T-helper 2 cell (primary cell): ENCODE measurements around the gene MAST2.
"Not testable (repeated sequence)": the region's sequence is repeated elsewhere in the genome, so short reads cannot be mapped to it uniquely, and the experiment has no call there.

Source experiments
- DNase-seq, 5 experiments: peaks; one replicate each; pipeline versions ENCODE4 v3.0.0 to v3.0.0-alpha.2; 2012 to 2022

MAST2 gene

DNA sequence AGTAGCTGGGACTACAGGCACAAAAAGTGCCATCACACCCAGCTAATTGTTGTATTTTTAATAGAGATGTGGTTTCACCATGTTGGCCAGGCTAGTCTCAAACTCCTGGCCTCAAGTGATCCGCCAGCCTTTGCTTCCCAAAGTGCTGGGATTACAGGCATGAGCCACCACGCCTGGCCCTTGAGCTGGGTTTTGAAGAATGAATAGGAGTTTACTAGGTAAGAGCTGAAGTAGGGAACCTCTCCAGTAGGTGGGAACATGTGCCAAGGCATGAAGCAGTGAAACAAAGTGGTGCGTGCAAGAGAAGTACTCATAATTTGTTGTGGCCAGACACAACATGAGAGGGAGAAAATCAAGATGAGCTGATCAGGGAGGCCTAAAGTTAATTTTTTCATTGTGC is 55.8 kb downstream of the MAST2 start:
- no peak for DNase-seq

DNA sequence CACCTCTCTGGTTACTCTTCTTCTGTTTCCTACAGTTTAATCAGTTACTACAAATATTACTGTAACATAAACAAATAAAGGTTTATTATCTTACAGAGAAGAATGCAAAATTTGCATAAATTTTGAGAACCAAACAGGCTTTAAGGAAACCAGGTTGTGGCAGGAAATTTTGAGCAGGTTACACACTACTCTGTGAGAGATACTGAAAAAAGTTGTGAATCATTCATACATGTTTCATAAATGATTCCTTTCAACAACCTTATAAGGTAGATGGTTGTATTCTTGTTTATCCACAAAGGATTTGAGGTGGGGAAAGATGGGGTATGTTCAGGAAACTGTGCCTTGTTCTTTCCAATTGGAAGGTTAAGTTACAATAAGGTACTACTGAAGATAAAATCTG is 58.6 kb downstream of the MAST2 start:
- no peak for DNase-seq

DNA sequence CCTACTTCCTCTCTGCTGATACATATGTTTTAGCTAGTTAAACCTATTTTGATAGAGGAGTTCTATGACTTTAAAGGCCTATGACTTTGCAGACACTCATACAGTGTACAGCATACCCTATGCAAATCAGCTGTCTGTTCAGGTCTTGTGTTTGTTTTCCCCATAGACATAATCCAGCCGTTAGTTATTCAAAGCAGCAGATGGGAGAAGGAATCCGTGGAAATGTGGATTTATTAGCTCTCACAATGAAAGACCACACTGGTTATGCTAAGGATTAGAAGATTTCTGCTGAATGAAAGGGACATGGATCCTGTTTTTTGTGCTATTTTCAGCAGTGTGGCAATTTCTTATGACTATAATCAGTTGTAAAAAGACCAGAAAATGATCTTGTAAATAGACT is 59.8 kb downstream of the MAST2 start:
- no peak for DNase-seq

DNA sequence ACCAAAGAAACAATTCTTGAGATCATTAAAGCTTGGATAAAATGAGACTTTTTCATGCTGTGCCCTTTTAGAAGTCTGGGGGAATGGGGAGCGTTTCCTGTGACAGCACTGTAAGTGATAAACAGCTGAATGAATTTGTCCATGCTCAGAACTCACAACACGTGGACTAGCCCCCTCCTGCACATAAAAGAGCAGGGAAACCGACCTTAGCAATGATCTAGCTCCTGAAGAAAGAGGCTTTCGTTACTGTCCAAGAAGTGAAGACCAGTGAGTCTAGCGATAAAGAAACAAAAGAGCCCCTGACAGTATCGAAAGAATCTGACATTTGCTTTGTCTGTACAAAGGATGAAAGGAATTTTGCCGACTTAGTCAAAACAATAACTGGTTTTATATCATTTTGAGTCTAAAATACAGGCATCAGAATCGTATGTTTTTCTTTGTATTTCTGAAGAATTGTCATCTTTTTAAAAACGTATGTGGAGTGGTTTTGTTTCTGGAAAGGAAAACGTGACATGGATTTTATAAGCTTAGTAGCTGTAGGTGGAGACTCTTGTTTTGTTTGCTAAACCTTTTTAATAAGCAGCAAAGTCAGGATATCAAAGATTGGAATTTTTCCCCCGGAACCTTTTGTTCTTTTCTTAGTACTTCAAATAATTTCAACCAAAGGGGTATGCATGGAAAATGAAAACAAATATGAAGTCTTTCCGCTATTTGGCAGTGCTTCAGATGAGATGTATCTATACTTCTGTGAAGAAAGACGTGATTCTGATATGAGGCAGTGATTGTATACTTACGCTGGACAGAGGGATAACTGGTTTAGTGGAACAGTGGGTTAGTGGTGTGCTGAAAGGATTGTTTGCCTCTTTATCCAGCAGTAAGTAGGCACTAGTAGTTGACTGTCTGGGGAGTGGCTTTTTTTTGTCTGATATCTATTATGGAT is 61.0 kb downstream of the MAST2 start:
- no peak for DNase-seq

DNA sequence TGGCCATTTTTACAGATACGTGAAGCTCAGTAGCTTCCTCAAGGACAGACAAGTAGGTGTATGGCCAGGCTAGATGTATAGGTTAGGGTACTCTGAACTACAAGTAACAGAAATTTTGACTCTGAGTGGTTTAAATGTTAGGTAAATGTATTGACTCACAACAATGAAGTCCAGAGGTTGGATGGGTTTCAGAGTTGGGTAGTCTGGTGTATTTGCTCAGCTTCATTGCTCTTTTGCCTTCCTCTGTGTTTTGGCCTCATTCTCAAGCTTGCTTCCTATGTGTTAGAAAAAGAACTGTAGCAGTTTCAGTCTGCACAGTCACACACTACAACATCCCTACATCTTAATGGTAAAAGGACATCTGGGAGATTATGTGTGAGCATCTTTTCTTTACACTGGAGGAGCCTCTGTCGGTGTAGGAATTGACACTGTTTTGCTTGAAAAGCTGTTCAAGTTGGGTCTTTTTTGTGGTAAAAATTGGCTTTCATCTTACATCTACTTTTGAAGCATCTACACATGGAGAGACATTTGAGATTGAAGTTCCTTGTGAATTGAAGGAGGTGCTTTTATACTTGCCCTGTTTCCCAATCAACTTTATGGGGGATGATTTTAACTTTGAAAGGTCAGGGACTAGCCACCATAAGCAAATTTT is 64.4 kb downstream of the MAST2 start:
- no peak for DNase-seq

DNA sequence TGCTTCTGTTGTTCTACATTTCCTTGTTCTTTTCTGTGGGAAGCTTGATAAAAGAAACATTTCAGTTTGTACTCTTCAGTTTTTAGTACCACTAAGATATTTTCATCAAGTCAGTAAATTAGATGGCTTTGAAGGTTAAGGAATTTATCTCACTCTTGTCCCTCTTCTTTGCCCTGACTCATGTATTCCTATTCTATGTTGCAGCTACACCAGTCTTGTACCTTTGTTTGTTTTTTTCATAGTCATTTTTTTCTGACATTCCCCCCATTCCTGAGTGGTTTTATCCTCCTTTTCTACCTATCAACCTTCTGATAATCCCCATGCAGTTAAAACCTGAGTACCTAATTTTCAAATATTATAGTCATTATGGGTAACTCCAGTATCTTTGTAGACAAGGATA is 65.4 kb downstream of the MAST2 start:
- DNase-seq: no peak

DNA sequence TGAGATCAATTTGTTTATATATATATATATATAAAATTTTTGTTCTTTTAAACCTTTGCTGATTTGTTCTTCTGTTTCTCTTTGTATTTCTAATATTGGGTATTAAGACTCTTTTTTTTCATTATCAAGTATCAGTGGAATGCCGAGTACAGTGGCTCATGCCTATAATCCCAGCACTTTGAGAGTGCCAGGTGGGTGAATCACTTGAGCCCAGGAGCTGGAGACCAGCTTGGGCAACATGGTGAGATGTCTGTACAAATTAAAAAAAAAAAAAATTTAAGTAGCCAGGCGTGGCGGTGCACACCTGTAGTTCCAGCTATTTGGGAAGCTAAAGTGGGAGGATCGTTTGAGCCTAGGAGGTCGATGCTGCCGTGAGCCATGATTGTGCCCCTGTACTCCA is 67.1 kb downstream of the MAST2 start:
- DNase-seq: no peak

DNA sequence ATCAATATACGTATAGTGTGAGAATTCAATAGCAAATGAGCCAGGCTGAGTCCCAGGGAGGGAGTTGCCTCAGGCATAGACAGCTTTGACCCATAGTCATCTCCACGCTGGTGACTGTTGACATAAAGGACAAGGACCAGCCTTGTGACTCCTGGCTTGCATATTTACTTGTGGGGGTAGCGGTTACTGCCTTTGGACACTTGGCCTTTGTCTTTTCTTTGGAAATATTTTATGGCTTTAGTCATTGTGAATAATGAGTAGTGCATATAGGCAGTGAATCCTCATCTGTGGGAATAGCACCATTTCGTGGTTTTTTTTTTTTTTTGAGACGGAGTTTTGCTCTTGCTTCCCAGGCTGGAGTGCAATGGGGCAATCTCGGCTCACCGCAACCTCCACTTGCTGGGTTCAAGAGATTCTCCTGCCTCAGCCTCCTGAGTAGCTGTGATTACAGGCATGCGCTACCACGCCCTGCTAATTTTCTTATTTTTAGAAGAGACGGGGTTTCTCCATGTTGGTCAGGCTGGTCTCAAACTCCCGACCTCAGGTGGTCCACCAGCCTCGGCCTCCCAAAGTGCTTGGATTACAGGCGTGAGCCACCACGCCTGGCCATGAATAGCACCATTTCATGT is 68.9 kb downstream of the MAST2 start:
- DNase-seq: not testable (repeated sequence)

DNA sequence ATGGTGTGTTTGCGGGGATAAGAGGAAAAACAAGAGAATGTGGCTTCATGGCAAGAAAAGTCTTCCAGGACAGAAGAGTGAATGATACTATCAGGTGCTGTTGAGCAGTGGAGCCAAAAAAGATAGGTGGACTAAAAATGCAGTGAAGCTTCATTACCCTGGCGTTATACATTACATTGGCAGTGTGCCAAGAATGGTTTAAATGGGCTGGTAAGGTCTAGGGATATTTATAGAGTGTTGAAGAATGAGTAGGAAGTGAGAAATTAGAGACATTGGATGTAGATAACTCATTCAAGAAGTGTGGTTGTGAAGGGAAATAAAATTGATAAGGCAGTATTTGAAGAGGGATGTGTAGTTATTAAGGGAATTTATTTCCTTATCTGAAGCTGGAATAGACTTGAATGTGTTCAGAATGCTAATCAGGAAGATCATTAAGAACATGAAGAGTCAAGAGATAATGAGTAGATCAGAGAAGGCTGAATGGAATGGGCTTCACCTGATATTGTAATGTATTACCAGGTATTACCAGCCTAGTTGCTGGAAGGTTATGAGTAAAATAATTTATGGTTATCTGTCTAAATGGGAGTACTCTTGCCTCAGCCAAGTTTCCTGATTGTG is 72.7 kb downstream of the MAST2 start:
- no peak for DNase-seq

DNA sequence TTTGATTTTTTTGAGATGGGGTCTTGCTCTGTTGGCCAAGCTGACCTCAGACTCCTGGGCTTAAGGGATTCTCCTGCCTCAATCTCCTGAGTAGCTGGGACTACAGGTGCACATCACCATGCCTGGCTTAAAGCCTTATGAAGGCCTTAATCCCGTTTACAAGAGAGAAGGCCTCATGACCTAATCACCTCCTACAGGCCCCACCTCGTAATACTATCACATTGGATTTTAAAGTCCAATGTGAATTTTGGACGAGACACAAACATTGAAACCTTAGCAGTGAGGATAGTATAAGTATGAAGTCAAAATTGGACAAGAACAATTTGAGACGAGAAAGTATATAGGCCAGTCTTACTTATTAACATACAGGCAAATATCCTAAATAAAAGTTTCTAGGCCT is 73.9 kb downstream of the MAST2 start:
- no peak for DNase-seq

DNA sequence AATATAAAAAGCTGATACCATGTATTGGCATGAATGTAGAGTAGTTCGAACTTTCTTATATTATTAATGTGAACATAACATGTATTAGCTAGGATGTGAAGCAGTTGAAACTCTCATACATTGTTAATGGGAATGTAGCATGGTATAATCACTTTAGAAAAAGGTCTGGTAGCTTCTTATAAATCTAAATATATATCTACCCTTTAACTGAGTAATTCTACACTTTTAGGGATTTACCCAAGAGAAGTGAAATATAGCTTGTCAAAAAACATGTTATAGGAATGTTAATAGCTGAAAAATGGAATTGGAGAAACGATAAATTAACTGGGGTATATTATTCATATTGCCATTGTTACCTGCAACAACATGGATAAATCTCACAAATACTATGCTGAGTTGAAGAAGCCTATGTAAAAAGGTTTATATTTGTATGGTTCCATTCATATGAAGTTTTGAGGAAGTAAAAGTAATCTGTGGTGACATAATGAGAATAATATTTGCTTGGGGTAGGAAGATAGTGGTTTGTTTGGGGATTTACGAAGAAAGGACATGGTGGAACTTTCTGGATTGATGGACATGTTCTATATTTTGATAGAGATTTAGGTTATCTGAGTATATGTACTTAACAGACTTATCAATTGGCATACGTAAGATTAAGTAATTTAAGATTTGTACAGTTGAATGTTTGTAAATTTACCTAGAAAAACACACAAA is 76.6 kb downstream of the MAST2 start:
- DNase-seq: no peak

DNA sequence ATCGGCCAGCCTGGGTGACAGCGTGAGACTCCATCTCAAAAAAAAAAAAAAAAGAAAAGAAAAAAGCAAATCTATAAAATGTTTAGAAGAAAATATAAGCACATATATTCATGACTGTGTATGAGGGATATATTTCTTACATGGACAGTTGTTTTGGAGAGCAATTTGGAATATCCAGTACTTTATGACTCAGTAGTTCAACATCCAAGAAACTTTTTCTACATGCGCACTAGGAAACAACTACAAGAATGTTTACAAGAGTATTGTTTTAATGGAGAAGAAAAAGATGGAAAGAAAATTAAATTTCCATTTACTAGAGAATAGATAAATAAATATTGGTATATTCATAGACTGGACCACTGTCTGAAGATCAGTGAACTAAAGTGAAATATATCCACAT is 77.5 kb downstream of the MAST2 start:
- no peak for DNase-seq

DNA sequence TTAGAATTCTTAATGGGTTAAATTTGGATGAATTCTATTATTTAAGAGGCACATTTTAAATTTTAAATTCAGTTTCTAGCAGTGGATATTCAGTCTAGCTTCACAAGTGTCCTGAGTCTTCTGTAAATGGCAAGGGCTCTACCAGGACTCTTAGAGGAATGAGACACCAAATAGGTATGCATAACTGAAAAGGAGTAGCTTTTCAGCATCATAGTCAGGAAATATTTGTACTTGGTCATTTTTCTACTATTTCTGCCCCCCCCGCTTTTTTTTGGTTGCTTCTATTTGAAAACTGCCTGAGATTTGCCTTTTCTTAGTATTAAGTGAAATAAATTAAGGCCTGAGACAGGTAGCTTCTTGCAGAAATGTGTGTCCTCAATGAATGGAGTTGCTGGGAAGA is 80.2 kb downstream of the MAST2 start:
- no peak for DNase-seq

DNA sequence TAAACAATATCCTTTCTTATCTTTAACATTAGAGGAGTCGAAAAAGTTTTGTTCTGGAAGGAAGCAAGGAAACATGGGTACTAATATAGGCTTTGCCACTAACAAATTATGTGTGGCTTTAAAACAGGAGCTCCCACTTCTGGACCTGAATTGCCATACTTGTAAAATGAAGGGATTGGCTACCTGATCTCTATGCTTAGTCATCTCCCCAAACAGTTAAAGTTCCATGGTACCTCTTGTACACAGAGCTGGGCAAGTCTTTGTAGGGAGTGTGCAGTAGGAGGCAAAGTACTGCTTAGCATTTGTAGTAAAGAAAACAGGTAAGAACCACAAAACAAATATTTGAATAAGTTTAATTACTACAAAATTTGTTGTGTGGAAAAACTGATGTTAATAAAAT is 81.3 kb downstream of the MAST2 start:
- no peak for DNase-seq

DNA sequence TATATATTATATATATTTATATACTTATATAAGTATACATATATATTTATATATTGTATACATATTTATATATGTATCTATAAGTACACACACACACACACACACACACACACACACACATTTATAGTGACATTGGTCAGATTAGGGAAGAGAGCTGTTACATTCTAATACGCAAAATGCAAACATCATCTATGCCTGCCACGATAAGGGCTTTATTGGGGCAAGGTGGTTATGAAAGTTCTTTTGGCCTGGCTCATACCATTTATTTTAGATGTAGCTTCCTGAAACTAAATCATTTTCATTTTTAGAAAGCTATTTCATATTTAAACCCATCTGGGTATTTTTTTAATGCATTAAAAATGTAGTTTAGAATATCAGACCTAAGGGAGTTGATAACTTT is 82.8 kb downstream of the MAST2 start:
- DNase-seq: no peak

DNA sequence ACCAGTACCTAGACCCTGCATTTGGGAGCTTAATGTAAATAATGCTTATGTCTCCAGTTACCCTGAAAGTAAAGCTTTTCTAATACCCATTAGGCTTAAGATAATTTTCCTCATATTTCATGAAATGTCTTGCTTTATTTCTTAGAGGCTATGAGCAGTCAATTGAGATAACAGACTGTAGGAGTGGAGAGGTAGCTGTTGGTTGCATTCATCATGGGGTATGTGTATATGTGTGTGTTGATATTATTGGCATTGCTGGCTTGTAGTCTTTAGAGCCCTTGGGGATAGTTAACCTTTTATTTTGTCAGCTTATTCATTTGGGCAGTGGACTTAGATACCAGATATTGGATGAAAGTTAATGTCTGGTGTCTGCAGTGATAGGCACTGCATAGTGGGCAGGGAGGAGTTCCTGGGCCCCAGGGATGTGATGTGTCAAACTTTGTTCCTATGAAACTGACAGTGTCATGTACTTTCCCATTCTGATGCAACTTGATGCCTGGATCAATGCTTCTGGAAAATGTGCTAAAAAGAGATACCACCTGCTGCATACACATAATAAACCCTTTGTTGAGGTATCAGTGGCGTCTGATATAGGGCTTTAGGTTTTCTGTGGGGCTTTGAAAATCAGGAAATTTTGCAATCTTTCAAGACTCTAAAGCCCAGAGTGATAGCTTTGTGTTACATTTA is 83.9 kb downstream of the MAST2 start:
- no peak for DNase-seq

DNA sequence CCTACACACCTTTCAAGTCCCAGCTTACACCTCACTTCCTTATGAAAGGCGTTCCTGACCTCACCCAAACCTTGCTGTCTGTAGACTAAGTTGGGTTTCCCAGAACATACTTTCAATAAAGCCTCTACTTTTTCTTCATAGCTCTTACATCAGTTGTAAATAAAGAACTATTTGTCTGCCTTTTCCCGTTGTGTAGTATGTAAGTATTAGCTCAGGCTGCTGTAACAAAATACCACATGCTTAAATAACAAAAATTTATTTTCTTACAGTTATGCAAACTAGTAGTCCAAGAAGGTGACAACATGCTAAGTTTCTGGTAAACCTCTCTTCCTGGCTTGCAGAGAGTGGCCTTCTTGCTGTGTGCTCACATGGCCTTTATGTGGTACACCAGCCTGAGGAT is 86.7 kb downstream of the MAST2 start:
- DNase-seq: no peak

DNA sequence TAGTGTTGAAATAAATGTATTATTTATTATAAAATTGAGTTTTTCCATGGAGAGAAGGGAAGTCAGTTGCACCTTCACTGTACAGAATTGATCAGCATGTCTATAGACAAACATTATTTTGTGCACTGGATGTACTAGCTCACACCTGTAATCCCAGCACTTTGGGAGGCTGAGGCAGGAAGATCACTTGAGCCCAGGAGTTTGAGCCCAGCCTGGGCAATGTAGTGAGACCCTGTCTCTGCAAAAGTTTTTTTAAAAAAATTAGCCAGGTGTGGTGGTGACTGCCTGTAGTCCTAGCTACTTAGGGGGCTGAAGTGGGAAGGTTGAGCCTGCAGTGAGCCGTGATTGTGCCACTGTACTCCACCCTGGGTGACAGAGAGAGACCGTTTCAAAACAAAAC is 87.7 kb downstream of the MAST2 start:
- no peak for DNase-seq

DNA sequence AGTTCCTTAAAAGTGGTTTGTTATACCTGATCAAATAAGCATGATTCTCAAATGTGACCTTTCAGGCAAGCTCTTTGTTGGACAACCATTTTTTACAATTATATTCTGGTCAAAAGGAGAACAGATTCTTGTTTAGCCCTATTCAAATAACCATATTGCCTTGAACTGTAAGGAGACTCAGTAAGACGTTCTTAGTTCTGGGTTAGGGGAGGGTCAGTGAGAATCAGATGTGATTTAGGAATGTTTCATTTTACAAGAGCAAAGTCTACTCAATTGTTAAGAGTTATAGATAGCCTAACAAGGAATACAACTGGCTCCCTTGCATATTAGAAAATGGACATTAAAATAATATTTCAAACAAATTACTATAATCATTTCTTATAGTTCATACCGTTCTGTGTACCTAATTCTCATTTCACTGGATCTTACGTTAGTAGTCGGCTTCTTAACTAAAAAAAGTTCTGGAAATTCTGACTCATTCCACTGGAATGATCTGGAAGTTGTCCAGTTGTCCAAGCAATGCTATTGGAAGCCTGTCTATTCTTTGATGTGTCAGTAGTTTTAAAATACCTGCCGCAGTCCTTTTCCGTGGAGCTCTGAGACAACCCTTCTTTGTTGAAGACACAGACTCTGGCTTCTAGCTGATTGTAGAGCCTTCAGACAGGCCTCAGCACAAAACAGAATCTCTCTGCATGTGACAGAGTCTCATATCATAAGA is 88.8 kb downstream of the MAST2 start:
- no peak for DNase-seq

DNA sequence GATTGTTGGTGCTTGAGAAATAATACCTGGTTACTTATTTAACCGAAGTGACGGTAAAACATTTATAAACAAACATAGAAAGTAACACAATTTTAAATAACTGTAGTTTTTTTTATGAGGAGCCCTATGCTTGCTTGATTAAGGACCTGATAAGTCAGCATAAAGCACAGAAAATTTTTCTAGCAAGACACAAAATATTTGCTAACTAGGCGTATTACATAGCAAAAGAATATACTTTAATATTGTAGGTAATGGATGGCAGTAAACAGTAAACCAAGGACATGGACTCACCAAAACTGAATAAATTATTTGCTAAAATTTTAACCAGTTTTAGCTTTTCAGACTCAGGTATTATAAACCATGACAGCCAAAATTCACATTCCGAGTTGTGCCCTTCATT is 90.9 kb downstream of the MAST2 start:
- no peak for DNase-seq

DNA sequence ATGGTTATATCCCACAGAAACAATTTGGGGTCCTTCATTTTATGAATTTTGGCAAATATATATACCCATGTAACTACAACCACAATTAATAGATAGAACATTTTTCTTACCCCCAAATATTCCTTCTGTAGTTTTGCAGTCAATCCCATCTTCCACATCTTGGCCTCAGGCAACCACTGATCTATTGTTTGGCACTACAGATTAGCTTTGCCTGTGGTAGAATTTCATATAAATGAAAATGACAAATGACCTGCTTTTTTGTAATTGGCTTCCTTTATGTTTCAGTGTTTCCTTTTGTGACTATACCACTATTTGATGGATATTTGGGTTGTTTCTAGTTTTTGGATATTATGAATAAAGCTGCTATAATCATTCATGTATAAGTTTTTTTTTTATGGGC is 91.5 kb downstream of the MAST2 start:
- DNase-seq: no peak

DNA sequence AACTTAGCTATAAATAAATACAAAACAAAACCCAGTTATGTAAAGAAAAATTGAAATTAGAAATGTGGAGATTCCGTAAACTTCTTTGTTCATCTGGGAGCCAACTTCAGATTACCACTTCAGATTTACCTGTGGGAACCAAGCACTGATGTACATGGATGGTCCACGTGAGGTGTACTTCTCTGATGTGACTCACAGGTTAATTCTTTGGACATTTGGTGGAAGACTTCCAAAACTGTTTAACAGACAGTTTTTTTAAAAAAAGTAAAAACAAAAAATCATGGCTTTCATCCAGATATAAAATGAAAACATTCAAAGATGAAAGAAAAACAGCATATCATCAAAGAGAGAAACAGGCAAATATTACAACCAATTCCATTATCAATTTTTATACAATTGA is 92.0 kb downstream of the MAST2 start:
- DNase-seq: no peak
